Measurements from ENCODE around the gene FAM163B.

The FAM163B gene

DNA sequence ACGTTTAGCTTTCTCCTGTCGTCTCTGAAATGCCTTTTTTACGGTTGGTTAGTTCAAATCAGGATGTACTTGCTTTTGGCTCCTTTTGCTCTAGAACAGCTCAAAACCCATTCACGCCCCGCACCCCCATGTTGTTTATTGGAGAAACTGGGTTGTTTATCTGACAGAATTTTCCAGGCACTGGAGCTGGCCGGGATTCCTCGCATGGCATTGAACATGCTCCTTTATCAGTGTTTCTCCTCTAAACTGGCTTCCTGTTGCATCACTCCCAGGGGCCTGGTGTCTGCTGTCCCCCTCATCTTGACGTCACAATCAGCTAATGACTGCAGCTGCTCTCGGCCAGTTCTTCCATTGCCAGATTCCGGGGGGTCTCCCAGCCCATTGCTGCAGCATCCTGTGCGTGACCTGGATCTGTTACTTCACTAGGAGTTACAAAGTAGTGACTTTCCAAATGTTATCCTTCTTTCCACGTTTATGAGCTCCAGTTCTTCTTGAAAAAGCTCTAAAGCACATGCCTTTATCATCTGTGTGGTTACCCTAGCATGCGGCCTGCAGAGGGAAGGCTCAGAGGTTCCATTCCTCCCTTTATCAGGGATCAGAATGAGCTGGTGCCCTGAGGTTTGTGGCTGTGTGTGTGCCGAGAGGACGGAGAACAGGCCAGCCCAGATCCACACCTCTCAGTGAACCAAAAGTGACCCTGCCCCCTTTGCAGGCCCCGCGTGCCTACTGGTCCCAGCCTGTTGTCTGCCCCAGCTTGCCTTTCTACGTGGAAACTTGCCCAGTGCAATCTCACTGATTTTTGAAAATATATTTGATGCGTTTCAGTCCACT, 27.5 kb downstream of the FAM163B start:
- no peak for DNase-seq (ENCODE audit: low read depth in 2 of 2)

DNA sequence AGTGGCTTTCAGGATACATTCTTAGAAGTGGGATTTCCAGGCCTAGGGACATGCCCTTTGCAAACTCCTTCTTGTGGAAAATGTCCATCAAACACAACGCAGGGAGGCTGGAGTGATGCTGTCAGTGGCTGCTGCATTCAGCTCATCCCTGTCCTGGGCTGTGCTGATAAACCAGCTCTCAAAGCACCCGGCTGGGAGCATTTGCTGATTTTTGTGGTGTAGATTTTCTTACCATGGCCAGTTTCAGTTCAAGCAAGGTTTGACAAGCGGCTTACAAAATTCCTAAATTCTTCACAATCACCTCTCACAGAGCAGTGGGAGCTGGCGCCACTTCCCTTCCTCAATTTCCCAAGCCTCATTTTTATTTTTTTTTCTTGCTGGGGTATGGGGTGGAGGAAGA, 28.2 kb downstream of the FAM163B start:
- DNase-seq (ENCODE audit: low read depth in 2 of 2): no peak

DNA sequence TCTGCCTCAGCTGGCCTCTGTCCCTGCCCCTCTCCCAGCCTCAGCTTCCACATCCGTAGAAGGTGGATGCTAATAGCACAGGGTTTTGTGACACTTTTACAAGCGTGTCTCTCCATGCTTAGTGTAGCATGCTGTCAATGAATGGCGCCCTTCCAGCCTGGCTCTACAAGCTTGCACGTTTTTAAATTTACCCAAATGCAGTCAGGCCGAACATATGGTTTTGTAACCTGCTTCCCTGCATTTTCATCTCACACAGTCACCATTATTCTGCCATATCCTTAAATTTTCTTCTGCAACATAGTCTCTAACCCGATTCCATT, 28.8 kb downstream of the FAM163B start:
- no peak for DNase-seq (ENCODE audit: low read depth in 2 of 2)

GRCh38 chr9:133579601-133580418, 29.4 kb downstream of the FAM163B start:
- DNase-seq (ENCODE audit: low read depth in 2 of 2): no peak

GRCh38 chr9:133578524-133579441, 30.4 kb downstream of the FAM163B start:
- no peak for DNase-seq (ENCODE audit: low read depth in 2 of 2)

DNA sequence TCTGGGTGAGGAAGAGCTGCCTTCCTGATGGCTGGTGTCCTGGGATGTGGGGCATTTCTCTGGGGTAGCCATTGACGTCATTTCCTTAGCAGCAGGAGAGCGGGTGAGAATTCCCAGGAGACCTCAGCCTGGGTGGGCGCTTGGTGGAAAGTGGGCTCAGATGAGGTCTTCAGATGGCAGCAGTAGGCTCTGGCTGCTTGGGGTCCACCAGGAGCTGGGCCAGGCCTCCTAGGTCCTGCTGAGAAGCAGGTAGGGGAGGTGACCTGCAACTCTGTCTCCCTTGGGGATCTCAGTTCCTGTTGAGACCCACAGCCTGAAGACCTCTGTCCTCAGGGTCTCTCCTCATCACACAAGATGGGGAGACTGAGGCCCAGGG, 31.5 kb downstream of the FAM163B start:
- no peak for DNase-seq (ENCODE audit: low read depth in 2 of 2)

- no peak for DNase-seq (ENCODE audit: low read depth in 2 of 2)
Measured at GRCh38 chr9:133576875-133577736, 32.1 kb downstream of the FAM163B start.

GRCh38 chr9:133576031-133576874, 32.9 kb downstream of the FAM163B start:
- no peak for DNase-seq (ENCODE audit: low read depth in 2 of 2)

DNA sequence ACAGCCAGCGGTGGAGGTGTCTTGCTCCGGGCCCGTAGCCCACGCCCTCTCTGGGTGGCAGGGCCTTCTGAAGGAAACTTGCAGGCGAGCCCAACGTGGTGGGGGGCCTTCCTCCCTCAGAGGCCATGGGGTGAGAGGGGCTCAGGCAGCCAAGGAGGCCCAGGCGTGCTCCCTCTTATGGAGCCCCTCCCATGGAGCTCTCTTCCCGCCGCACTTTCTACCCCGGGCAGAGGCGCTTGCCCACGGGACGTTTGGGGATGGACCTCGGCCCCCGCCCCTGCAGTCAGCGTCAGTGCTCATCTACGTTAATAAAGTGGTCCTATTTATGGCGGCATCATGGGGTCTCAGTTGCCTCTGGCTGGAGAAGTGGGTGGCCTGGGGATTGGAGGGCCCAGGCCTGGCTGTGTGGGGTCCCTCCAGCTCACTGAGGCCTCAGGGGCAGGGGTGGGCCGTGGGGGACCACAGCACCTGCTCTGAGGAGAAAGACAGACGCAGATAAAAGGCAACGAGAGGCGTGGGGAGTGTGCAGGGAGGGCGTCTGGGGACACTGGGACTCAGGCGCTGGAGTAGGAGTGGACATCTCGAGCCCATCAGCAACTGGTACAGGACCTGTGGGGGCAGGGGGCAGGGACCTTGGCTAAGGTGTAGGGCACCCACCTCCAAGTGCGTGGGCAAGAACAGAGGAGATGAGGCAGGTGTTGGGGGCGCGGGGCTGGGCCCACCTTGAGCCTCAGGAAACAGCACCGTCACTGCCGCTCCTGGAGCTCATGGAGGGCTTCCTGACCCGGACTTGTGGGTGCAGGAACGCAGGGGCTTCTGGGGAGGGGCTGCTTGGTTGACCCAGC, 33.8 kb downstream of the FAM163B start:
- DNase-seq (ENCODE audit: low read depth in 2 of 2): no peak

DNA sequence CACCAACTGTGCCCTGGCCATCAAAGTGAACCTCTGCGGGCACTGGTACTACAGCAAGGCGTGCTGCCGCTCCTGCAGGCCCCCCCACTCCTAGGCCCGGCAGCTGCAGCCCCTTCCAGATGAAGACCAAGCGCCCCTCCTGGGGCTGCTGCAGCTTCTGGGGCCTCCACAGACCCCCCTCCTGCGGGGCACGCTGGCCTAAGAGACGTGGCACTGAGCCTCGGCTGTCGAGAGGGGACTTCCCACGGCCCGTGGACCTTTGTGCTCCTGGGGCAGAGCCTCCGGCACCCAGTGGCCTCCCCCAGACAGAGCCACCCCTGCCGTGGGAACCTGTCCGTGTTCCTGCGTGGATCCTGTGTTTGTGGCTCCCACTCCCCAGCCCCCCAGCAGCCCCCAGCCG, 34.4 kb downstream of the FAM163B start:
- DNase-seq (ENCODE audit: low read depth in 2 of 2): no peak

GRCh38 chr9:133573791-133574515, 35.2 kb downstream of the FAM163B start:
- DNase-seq (ENCODE audit: low read depth in 2 of 2): no peak

DNA sequence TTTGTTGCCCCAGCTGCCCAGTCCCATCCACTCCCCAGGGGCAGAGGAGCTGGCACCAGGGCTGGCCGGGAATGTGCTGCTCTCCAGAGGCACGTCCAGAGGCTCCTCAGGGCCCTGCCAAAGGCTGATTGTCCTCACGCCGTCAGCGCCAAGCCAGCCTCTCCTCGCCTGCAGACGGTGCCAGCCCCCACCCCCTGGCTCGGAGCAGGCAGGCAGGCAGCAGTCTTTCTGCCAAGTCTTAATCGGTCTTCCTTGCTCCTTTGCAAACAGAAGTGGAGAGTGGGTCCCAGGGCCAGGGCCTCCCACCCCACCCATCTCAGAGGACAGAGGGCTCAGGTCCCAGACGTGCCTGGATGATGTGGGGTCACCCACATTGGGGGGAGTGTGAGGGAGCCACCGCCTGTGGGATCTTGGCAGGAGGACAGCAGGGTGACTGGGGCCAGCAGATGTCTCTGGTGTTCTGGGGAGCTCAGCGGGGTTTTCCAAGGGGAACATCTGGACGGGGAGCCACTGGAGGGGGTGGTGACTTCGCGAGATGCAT, 36.3 kb downstream of the FAM163B start:
- DNase-seq (ENCODE audit: low read depth in 2 of 2): no peak

GRCh38 chr9:133571896-133572595, 37.1 kb downstream of the FAM163B start:
- DNase-seq (ENCODE audit: low read depth in 2 of 2): no peak

GRCh38 chr9:133571391-133571890, 37.7 kb downstream of the FAM163B start:
- no peak for DNase-seq (ENCODE audit: low read depth in 2 of 2)

- no peak for DNase-seq (ENCODE audit: low read depth in 2 of 2)
Measured at GRCh38 chr9:133570691-133571080, 38.5 kb downstream of the FAM163B start.

DNA sequence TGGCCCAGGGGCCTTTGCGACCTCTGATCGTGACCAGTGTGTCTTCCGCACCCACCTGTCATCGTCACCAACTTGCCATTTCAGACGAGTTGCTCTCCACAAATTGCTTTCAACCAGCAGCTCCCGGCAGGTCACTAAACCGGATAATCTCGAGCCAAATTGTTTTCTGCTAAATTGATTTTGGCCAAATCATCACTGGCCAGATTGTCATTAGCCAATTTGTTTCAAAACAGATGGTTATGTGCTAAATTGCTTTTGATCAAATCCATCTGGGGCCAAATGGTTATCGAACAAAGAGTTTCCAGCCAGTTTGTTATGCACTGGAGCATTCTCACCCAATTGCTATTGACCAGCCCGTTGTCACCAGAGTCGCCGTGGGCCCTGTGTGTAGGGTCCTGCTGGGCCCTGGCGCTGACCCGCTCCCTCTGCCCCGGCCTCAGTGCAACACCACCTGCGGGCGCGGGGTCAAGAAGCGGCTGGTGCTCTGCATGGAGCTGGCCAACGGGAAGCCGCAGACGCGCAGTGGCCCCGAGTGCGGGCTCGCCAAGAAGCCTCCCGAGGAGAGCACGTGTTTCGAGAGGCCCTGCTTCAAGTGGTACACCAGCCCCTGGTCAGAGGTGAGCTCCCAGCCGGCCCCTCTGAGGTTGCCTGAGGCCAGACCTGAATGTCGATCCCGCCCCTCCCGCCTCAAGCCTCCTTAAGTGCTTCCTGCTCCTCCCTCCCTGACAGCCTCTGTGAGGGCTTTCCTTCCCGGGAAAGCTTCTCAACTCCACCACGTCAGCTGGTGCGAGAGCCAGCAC, 39.1 kb downstream of the FAM163B start:
- no peak for DNase-seq (ENCODE audit: low read depth in 2 of 2)

Measured in stimulated activated CD4-positive, alpha-beta T cell treated with anti-CD3 and anti-CD28 coated beads, Interleukin-15, amount 100 ng/mL, for 48 hours (primary cell).